Dermis microvascular lymphatic vessel endothelial cell (primary cell): ENCODE data around the gene PFKL. TPM values are rescaled to one million over a fixed set of nuclear protein-coding genes. Genes with fewer than 3 reads are reported as not detected.
A peak's percentile ranks its signal among the peaks of the same experiment; 100 is the strongest.
"Not testable (repeated sequence)": the region's sequence is repeated elsewhere in the genome, so short reads cannot be mapped to it uniquely, and the experiment has no call there.

Experiments
- DNase-seq, 2 donors: peaks; one replicate each; pipeline versions ENCODE4 v3.0.0 to v3.0.0-alpha.2; 2010; ENCODE audit warnings: low read depth in 2 of 2
- total RNA-seq: library from RNA; depleted of rRNA; stranded (reverse); fragments of >200 nt; gene quantifications from 2 replicates; pipeline ENCODE4 v1.2.1, GENCODE V29; 2014

The PFKL gene
- total RNA-seq, 1 donor from 2014 or later: 240 TPM

DNA sequence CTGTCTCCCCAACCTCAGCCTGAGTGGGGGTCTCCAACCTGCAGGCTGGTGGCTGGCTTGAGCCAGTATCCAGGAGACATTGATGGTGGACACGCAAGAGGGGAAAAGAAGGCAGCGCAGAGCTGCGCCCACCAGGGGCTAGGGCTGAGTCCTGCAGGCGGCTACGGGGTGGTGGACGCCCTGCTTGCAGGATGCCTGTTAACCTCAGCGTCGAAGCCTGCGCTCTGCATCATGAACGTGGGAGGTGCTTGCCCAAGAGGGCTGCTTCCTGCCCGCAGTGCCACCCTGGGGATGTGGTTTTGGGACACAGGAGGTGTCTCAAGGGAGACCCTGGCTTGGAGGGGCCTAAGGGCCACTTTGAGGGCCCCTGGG, 27.7 kb downstream of the PFKL start:
- no peak for DNase-seq

GRCh38 chr21:44328242-44328895, 28.5 kb downstream of the PFKL start:
- DNase-seq: no peak

DNA sequence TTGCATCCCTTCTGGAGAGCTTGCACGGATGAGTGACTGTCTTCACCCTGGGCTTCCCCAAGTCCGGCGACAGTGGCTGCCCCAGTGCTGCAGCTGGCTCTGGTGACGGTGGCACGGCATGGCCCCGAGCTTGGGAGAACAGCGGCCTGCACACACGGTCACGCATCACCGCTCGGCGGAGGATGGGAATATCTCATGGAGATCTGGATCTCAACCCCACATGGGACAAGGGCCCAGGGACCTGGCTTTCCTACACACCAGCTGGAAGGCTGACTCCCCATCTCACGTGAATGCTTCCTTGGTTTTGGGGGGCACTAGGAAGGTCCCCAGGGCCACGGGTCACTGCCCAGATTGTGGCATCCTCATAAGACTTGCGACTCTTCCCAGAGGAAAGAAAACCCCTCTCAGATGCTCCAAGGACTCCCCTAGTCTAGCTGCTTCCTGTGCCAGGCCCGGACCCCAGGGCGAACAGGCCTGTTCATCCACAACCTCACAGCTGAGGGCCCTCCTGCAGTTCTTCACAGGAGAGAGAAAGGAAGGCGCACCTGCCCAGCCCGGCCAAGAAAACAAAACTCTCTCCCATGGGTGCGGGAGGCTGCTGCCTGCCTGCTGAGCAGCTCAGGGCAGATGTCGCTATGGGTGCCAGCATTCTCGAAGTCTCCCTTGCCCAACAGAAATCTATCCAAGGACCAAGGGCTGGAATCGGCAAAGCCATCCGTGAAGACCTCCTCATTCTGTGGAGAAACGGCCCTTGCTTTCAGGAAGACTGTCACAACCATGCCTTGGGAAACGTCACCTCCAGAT, 29.4 kb downstream of the PFKL start:
- no peak for DNase-seq

- no peak for DNase-seq
Measured at GRCh38 chr21:44329971-44330681, 30.3 kb downstream of the PFKL start.

DNA sequence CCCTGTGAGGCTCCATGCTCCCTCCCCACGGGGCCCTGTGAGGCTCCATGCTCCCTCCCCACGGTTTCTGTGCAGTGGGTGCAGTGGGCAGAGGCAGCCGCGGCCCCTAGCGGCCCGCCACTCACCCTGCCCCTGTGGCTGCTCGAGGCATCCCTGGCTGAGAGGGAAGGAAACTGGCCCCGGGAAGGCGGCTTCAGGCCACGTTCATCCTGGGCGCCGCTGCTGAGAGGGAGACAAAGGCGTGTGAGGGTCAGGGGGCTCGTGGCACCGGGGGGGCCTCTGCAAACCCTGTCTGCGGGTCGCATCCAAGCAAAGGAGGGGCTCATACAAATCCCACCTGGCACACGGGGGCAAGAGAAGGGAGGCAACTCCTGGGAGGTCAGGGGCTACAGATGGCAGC, 30.8 kb downstream of the PFKL start:
- DNase-seq: no peak

GRCh38 chr21:44331209-44331608, 31.4 kb downstream of the PFKL start:
- no peak for DNase-seq

- DNase-seq: no peak
Measured at GRCh38 chr21:44331650-44332307, 31.9 kb downstream of the PFKL start.

DNA sequence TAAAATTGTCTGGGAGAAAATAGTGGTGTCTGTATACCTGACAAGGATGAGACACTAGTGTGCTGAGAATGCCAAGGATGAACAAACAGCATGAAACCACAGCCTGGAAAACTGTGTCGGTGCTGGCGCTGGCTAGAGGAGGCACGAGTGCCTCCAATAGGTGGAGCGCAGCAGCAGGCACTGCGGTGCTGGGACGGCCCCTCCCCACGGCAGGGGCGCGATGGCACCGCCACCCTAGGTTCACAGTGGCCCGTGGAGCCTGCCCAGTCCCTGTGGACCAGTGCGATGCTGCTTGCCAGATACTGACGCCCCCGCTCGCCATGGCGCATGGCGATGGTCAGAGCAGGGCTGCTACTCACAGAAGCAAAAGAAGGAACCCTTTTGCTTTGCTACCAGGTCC, 32.5 kb downstream of the PFKL start:
- no peak for DNase-seq

DNA sequence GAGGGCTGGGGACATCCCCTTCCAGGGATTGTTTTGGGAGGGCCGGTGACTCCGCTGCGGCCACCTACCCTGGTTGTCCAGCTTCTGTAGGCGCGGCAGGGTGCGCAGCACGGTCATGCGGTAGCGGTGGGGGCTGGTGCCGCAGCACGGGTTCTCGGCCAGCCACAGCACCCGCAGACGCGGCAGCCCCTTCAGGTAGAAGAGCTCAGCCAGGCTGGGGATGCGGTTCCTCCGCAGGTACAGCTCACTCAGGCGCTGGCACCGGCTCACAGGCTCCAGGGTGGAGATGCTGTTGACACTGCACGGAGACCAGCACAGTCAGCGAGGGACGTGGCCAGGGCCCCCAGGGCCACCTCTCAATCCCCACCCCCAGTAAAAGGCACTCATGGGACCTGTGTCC, 33.1 kb downstream of the PFKL start:
- no peak for DNase-seq

DNA sequence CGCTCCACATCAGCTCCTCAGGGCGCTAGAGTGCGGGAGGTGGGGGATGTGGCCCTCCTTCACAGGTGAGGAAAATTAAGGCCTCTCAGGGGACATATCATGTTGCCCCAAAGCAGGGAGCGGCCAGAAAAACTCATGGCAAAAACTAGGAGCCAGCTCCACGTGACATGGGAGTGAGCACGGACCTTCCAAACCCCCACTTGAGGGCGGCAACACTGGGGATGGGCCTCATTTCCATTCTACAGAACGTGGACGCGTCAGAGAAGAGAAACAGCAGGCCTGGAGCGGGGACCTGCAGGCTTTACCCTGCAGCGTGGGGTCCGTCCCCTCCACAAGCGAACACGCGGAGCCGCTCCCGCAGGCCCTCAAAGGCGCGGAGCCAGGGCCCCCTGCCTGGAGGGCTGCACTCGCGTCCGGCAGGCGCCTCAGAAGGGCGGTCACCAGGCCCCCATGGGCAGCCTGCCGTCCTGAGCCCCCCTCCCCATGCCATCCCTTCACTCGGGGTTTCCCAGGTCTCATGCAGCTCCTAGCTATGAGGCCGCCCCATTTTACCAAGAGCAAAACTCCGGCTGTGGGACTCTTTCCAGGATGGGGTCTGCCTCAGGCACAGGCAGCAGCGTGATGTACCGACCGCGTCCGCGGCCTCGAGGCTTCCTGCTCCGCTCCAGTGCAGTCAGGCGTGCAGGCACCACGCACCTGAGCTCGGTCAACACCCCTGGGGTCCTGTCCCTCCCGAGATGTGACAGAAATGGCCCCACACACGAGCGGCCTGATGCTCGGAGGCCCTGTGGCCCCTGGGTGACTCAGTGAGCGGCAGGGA, 33.9 kb downstream of the PFKL start:
- no peak for DNase-seq

DNA sequence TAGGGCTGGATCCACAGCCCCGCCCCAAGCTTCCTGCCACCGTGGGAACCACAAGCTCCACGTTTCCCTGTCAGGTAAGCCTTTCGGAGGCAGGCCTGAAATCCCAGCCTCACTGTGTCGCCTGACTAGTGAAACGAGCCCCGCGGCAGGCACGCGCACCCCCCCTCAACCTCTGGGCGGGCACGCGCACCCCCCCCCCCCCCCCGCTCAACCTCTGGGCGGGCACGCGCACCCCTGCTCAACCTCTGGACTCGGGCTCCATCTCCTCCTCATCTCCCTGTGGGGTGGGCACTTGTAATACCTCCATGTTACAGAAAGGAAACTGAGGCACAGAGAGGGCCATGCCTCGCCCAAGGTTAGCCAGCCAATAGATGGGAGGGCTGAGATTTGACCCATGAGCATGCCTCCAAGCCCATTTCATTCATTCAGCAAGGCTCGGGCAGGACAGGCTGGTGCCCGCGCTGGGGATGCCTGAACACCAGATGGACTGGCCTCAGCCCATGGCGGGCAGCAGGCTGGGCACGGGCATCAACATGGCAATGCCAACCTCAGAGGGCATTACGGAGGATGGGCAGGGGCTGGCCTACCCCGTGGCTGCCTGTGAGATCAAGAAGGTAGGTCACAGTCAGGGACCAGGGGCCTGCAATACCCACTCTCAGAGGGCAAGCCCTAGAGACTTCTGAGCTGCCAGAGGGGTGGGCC, 34.6 kb downstream of the PFKL start:
- DNase-seq: no peak

GRCh38 chr21:44335266-44336059, 35.6 kb downstream of the PFKL start:
- DNase-seq: no peak

- no peak for DNase-seq
Measured at GRCh38 chr21:44337449-44337848, 37.6 kb downstream of the PFKL start.

DNA sequence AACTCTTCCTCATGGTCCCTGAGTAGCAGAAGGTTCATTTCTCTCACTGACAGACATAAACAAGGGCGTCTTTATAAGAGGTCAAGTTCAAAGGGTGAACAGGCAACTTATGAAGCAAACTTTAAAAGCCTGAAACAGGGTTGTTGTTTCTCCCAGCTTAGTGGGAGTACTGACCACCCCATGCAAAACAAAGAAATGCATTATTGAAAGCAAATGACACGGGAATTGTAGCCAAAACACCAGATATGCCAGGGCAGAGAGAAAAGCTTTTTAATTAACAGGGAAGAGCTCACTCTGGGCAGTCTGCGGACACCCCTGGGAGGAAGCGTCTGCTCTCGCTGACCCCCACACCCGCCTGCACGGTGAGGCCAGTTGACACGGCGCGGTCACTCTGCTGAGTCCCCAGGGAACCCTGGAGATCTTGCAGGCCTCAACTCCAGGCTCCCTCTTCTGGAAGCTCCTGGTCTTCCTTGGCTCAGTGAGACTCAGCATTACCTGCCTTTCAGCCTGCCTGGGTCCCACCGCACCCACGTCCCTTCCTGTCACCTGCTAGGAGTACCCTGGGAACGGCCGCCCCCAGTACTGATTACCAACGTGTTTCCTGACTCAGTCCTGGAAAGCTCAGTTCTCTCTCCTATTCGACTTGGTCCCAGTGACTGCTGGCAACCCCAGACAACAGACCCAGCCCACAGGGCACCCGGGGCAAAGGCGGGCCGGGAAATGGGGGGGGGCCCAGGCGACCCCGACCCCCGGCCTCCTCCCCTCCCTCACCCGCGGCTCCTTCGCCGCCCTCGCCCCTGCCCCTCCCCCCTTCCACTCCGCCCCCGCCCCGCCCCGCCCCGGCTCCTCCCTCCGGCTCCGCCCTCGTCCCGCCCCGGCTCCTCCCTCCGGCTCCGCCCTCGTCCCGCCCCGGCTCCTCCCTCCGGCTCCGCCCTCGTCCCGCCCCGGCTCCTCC, 38.4 kb downstream of the PFKL start:
- DNase-seq: peak; percentile 51 to 78

DNA sequence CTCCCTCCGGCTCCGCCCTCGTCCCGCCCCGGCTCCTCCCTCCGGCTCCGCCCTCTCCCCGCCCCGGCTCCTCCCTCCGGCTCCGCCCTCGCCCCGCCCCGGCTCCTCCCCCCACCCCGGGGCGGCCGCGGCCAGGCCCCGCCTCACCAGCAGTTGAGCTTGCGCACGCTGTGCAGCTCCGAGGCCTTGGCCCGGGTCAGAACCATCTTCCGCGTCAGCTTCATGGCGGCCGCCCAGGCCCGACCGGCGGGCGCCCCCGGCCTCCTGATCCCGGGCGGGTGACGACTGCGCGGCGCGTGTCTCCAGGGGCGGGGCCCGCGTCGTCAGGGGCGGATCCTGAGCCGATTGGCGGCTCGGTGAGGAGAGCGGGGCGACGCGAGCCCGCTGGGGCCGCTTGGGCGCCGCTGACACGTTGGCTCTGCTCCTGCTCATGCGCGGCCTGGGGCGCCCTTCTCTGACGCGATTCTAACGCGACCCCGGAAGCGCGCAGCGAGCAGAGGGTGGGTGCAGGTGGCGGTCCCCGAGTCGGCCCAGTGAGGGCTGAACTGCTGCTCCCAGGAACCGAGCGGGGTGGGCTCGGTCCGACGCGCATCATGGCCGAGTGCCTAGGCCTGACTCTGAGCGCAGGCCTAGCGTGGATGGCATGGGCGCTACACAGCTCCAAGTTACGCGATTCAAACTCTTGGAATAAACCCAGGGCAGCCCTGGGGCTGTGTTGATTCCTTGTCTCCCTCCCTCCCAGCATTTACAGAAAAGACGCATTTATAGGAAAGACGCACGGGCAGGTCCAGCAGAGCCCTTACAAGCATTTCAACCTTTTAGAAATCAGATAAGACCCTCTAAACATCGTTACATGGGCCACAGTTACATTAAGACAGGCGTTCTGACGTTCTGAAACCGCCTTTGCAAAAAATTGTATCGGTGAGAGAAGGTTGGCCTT, 39.4 kb downstream of the PFKL start, which contains the start of gene CFAP410:
CFAP410 (minus strand) TSS at position 420 of the 940 bp plus-strand sequence; CDS start at position 224, 196 bp downstream.
- DNase-seq: peak; percentile 86 to 98

- not testable (repeated sequence) for DNase-seq
Measured at GRCh38 chr21:44341726-44342458, 42.0 kb downstream of the PFKL start.
